Transverse colon (tissue), 3 donors: Measurements from ENCODE around the gene UMOD.

ENCODE experiments used
- CTCF ChIP-seq, 5 experiments: fragments of 200-600 bp in 3 of 5; fragments of 450-650 bp in 2 of 5; sonication (generic) in 3 of 5; IDR thresholded peaks; 1 replicate in 2 of 5; 2 replicates in 3 of 5; pipeline ENCODE4 v1.5.1; 2016 to 2017; ENCODE audit warnings: antibody characterized with exemption in 5 of 5, inconsistent platforms in 3 of 5, mild to moderate bottlenecking in 2 of 5, moderate library complexity in 1 of 5
- EP300 ChIP-seq: sonication (generic); formaldehyde crosslinking; IDR thresholded peaks from one replicate; pipeline ENCODE4 v1.6.1; 2017; ENCODE audit warnings: antibody characterized with exemption, low read depth

- TF ChIP-seq EP300 (no peak), CTCF (IDR thresholded peaks at IDR 0.05) (no peak)
Observed at GRCh38 chr16:20396846-20397467, 44.4 kb upstream of the UMOD start.
